Inflammatory macrophage treated with lipopolysaccharide for 1 hour (primary cell): ENCODE measurements around the gene AURKA.

ENCODE experiments used
- DNase-seq, 2 donors: peaks; one replicate each; pipeline ENCODE4 v3.0.0-alpha.2; 2020 to 2022

Gene AURKA

DNA sequence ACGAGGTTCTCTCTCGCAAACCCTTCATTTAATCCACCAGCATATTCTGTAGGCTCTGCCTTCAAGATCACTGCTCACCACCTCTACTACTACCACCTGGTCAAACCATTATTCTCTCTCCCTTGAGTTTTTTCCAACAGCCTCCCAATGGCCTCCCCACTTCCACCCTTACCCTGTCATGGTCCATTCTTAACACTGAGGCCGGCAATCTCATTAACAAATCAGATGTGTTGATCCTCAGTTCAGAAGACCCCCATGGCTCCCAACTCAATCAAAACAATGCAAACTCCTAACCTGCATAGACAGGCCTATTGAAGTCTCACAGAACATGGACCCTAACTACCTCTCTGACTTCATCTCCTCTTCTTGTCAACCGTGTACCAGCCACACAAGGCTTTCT, 2.2 kb downstream of the AURKA start:
- DNase-seq: no peak

DNA sequence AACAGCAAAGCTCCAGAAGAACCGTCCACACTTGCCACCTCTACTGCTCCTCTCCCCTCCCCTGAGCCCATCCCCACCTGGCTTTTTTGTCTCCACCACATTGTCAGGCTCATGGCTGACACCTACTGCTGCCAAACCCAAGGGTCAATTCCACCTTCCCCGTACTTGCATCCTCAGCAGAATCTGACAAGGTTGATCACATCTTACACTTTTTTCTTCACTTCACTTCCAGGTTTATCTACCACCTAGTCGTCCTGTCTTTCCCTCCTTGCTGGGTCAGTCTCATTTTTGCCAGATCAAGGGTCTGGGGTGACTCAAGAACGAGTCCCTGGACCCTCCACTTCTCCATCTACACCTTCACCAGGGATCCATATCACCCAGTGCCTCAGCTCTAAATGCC, 3.1 kb downstream of the AURKA start:
- no peak for DNase-seq

DNA sequence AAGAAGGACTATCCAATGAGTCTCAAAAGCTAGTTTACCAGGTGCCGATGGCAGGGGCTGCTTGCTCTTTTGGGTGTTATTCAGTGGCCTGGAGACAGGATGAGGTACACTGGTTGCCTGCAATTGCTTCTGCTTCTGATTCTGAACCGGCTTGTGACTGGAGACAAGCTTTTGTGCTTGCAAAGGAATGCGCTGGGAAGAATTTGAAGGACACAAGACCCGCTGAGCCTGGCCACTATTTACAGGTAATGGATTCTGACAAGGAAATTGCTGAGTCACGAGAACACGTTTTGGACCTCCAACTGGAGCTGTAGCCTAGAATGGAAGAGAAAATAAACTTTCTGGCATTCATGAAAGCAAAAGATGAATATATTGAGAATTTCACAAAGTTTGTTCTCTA, 5.8 kb downstream of the AURKA start:
- DNase-seq: no peak

DNA sequence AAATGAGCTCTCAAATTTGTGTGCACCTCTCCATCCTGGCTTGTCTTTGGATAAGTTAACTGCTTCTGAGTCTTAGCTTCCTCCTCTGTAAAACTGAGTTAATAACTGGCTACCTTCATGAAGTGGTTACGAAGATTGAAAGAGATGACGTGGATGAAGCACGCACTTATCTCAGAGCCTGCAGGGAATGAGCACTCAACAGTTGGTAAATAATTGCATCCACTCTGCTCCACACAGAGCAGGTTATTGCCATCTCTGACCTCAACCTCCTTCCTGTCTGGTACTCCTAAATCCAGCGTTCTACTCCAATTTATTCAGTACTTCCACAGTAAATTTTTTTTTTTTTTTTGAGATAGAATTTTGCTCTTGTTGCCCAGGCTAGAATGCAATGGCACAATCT, 6.9 kb downstream of the AURKA start:
- DNase-seq: no peak

DNA sequence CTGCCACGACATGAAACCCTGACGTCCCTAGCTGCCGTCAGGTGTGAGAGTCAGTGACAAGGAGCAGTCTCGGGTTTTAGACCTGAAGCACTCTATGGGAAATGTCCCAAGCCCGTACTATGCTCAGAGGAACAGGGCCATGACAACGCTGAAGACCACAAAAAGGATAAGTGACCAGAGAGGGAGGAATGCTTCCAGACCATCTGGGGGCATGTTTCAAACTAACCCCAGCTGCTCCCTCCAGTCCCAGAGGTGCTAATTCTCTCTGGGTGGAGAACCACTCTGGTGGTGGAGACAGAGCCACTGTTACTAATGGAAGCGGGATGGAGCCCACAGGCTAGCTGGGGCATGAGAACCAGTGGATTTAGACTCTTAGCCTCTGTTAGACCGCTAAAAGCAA, 8.7 kb downstream of the AURKA start:
- no peak for DNase-seq

DNA sequence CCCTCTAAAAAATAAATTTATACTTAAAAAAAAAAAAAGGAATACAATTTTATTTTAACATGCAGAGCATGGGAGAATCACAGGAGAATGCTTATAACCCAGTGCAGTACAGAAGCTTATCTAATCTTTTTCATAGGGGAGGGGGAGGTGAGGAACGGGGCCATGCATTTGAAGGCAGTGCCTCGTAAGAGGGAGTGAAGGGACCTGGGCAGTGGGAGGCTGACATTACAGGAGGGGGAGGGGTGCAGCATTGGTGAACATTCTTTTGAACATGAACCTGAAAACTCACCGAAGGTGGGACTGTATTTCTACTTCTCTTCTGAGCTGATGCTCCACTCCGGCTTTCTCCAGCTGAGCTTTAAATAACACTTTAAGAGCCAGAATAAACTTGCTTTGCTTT, 9.3 kb downstream of the AURKA start:
- no peak for DNase-seq

DNA sequence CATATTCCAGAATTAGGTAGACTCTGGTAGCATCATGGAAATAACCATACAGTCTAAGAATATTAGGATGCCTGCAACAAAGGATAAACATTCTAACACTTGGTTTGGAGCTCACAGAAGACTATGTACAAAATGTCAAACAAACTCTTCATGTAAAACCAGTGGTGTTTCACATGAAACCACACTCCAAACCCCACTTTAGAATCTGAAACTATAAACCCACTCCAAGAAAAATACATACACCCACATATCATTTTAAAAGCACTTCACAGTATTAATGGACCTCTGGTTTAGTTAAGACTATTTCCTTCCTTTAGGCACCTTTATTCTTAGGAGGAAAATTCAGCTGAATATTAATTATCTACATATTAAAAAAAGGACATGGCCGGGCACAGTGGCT, 10.5 kb downstream of the AURKA start:
- no peak for DNase-seq

DNA sequence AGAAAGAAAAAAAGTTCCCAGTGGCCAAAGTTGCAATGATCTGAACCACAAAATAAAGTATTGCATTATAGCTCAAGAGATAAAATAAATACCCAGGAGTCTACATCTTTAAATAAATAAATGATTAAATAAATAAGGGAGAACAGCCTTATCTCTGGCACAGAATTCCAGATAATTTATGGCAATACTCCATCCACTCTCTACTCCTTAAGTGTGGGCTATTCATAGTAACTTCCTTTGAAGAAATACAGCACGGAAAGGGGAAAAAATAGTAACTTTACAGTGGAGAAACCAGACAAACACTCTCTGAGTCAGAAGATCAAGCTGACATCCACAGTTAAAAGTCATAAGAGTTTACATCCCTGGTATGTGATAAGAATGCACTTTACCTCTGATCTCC, 11.6 kb downstream of the AURKA start:
- no peak for DNase-seq

DNA sequence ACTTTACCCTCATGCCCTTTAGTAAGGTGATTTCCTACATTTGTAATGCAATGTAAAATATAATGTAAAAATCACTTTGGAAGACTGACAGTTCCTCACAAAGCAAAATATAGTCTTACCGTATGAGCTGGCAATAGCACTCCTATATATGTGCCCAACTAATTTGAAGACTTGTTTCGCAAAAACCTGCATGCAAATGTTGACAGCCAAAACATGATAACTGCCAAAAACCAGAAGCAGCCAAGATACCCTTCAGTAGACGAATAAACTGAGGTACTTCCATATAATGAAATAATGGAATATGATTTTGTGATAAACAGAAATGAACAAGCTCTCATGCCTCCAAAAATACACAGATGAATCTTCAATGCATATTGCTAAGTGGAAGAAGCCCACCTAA, 13.6 kb downstream of the AURKA start:
- DNase-seq: no peak

DNA sequence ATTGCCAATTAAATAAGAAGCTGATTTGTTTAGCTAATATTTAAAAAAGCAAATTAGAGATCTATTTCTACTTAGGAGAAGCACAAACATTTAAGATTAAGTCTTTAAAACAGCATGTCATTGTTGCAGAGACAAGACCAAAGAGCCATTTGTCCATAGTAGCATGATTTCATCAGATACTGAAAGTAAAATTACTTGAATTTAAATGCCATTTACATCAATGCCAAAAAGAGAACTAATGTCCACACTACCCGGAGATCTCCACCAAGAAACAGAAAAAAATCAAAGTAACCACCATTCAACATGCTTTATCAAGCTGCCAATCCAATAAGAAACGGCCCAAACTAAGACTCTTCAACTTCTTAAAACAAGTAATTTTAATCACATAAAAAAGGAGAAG, 15.7 kb downstream of the AURKA start:
- peak; percentile 37 to 41 for DNase-seq

DNA sequence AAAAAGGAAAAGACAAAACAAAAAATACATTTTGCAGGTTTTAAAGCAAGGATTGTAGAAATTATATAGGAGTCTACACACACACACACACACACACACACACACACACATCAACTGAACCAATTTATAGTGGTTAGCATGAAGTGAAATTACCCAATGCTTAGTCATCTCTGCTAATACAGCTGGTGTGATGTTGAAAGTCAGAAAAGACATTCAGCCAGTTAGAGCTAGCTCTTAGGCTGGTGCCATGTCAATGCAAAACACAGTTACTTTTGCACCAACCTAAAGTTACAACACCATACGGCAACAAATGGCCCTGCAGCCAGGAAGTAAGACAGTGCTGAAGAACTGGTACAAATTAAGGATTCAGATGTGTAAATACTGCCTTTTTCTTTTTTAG, 18.1 kb downstream of the AURKA start:
- peak; percentile 85 to 93 for DNase-seq

DNA sequence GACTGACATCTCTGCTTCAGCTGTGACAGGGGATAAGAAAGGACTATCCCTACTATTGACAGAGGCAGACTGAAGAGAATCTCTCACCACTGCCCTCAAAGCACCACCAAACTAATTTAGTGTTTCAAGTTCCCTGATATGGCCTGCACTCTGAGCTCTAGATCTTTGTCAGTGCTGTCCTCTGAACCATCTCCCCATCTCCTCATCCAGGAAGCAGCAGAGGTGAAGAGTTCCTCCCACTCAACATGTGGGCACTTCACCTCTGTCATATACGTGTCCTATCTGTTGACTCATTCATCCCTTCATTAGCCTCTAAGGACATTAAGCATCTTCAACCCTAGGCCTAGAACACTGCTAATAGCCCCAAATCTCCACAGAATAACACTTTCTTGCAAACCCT, 19.2 kb downstream of the AURKA start:
- no peak for DNase-seq

DNA sequence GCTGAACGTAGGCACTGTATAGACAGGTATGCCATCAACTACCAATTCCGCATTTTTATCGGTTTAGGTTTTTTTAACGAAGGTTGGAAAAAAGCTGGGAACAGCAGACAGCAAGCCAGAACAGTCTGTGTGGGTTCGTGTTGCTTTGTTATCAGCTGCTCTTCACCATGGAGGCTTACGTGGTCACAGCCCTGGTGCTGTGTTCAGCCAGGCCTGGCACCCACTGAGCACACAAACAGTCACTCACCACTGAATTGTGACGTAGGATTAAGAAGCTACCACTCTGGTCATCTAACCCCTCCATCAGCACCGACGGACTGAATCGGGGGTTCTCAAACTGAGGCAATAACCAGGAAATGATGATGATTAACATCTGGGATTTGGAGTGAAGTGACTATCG, 20.0 kb downstream of the AURKA start:
- DNase-seq: no peak

DNA sequence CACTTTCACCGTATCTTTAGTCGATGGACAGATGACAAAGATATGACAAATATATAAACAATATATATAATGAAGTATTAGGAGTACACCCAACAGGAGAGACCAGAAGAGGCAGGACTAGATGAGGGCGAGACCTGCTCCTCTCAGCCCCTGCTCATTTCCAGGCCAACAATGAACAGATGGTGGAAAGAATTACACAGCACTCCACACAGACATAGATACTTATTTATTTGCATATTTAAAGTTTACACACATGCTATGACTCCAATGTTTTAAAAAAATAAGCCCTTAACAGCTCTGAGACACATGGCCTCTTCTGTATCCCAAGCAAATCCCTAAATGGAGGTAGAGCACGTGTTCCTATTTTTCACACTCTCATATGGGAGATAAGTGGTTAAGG, 22.8 kb downstream of the AURKA start:
- no peak for DNase-seq

DNA sequence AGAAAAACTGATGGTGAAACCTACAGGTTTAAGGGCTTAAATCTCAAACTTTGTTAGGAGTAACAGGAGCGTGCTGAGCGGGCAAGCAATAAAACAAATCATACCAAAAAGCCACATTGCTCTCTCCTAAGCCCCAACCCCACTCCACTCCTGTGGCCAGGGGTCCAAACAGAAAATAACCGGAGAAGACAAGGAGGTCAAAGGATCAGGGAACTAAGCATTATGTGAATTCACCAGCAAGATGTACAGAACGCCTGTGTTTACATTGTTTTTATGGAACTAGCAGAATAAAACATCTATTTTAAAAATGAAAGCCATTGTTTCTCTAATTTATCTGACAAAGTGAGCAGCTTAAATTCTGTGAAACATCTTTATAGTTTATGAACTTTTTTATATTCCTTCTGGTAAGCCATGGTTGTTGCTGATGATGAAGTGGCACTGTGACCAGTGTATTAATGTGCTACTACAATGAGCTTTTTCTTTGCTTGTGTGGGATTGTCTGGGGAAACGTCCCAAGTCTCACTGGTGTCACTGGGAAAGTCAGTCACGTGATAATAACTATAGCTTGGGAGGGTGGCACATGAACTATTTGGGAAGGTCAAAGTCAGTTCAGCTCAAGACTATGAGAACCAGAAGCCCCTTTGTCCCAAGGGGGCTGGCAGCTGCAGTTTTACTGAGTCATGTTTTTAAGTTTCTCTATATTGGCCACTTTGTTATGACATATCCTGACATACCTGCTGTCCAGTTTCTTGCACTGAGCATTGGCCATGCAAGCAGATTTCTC, 23.5 kb downstream of the AURKA start:
- no peak for DNase-seq

DNA sequence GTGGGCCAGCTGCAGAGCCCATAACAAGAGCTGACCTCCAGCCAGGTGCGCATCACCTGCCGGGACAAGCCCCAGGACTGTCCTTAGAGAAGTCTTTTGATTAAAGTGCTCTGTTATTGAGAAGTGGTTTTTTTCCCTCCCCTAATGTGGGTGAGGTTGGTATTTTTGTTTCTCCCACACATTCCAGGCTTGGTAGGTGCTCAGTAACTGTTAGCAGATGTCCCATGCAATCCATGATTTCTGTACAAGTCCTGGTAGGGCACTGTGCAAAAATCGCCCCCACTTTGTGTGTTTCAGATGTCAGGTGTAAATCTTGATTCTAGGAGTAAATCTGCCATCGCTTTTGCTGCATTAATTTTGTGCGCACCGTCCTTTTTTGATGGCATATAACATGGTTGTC, 28.5 kb downstream of the AURKA start:
- DNase-seq: no peak

DNA sequence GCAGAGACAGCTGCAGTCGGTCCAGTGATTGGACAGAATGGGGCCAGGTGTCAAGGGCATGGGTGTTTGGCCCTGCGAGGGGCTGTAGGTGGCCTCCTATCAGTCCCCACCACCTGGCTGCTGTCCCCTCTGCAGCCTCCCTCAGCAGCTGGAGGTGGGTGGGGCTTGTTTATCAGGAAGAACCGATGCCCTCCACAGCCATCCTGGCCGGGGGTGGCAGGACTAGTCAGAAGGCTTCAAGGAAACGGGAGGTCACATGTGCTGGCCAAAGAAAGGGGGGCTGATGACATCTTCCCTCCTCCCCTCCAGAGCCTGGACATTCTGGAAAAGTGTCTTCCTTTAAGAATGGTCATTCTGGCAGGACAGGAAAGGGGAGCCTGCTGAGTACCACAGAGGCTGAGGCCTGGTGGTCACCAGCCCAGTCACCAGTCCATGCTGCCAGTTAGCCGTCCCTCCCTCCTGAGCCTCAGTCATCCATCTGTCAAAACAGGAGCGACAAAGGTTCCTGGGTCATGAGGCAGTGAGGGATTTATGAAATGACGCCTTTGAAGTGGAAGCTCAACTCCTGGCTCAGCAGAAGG, 29.1 kb downstream of the AURKA start:
- peak; percentile 9 to 51 for DNase-seq

DNA sequence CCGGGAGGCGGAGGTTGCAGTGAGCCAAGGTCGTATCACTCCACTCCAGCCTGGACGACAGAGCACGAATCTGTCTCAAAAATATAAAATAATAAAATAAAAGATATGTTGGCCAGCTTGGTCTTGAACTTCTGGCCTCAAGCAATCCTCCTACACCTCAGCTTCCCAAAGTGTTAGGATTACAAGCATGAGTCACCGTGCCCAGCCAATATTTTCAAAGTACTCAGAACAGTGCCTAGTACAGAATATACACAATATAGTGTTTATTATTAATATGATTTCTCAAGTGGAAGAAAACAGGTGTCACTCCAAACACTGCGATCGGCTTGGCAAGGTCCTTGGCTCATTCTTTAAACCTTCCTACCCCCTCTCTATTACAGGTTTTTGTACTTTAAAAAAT, 30.1 kb downstream of the AURKA start:
- no peak for DNase-seq

DNA sequence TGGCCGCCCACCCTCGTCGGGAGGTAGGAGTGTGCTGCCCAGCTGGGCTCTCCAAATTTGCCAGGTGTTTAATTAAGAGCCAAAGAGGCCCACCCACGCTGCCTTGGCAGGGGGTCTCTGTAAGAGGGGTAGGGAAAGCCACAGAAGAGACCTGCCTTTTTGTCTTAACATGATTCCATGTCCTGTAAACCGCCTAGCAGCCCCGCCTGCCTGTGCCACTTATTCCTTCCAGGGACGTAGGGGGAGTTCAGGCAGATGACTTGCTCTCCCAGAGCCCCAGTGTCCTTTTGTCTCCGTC, 31.2 kb downstream of the AURKA start:
- DNase-seq: no peak

DNA sequence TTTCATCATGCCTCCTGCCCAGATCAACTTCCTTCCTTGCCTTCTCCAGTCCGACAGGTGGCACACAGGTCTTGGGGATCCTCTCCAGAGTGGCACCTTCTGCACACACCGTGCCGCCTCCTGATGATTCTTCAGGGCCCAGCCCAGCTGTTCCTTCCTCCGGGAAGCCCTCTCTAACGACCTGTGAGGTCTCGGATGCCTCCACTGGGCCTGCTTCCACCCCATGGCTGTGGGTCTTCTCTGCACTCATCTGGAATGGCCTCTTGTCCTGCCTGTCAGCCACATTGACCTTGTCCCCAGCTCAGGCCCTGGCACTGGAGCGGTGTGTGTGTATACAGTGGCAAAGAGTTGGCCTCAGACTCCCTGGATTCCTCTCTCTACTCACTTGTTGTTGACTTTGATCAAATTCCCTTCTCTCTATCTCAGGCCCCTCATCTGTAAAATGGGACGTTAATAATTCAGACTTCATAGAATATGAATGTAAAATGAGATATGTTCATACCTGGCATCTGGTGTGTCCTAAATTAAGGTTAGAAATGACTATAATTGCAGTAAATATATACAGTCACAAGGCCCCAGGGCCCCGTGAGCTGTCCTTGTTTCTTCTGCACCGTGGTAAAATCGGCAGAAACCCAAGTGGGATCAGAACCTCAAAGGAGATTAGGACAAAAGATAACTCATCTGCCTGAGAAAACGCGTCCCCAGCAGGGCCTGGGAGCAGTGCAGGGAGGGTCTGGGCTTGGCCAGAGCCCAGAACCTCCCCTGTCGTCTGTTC, 31.7 kb downstream of the AURKA start:
- DNase-seq: no peak

DNA sequence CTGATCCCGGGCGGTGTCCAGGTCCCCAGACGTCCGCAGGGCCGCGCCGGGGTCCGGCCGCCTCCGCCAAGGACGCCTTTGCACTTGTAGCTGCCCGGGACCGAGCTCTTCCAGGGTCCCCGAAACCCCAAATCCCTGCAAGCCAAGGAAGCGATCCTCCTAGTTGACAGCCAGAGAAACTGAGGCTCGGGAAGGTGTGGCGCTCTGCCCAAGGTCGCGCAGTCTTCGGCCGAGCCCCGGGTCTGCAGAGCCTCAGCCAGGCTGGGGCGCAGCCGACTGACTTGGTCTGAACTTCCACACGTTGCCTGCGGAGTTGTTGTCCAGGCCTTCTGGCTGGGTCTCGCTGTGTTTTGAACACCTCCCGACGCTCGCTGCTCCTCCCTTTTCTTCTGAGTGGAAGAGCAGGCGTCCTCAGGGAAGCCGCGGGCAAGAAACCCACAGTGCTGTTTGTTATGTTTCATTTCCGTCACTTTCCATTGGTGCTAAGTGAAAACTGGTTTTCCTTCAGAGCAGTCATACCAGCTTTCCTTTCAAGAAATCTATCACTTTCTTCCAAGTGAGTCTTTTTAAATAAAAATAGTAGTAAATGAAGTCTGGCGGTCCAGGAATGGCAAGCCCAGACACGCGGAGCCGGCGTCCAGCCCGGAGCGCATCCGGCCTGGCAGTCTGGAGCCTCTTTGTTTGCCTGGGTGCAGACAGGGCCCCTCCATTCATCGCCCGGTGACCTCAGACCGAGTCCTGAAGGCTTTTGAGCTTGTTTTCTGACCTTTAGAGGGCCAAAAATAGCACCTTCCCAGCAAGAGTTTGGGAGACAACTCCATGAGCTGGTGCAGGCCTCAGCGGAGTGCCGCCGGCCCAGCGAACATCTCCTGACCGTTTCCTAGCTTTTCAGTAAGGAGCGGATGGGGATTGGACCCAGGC, 32.5 kb downstream of the AURKA start:
- peak in 1 of 2 donors; percentile 21 for DNase-seq

DNA sequence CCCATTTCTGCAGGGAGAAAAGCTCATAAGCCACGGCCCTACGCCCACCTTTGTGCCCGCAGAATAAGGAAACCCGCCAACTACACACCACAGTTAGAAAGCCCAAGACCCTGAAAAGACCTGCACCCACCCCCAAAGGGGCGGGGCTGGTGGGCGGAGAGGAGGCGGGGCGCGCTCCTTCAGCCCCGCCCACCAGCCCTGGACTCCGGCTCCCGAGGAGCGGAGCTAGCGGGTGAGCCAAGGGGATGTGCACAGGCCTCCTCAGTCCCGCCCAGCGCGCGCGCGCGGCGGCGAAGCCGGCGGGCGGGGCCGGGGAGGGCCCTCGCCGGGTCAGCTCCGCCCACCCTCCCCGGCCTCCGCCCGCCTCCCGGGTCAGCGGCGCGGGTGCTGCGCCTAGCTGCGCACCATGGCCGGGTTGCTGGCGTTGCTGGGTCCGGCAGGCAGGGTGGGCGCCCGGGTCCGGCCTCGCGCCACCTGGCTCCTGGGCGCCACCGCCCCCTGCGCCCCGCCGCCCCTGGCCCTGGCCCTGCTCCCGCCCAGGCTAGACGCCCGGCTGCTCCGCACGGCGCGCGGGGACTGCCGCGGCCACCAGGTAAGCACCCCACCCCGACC, 33.3 kb downstream of the AURKA start, which contains the start of gene FAM210B:
Gene FAM210B, plus strand, starts transcription at position 375 of the 612 bp plus-strand sequence. Its CDS starts 32 bp downstream, at position 407.
- DNase-seq: peak; percentile 85 to 88

DNA sequence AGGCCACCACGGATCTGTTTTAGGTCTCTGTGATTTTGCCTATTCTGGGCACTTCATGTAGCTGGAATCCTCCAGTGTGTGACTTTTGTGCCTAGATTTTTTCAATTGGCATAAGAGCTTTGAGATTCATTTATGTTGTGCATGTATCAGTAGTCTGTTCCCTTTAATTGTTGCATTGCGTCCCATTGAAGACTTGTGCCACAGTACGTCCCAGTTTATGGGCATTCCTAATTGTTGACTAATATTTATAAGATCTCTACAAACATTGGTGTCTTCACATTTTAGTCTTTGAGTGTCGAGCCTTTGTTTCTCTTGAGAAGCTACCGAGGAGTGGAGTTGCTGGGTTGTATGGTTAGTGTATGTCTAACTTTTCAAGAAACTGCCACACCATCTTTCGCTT, 33.9 kb downstream of the AURKA start:
- DNase-seq: no peak
